ENCODE data around the gene KIF6. TPM values are rescaled to one million over a fixed set of nuclear protein-coding genes. Genes with fewer than 3 reads are reported as not detected.

KIF6 gene
- total RNA-seq, 1 donor from 2014 or later: not detected

DNA sequence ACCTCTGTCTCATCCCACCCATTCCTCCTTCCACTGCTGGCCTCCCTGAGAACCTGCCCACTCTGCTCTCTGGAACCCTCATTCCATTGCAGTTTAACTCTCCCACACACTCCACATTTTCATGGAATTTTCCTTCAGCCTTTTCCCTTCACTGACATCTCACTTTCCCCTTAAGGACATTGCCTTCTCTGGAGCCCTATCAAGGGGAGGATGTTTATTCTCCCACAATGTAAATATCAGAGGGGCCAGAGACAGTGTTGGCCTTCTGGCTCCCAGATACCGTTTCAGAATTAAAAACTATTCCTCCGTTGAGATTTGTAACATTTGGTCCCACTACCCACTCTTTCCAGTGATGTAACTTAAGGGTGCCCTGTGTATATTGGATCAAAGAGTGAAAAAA is 203.2 kb downstream of the KIF6 start:
- Mint-ChIP-seq H3K9me3 (no peaks in the 10 kb centered on the region), H3K27me3 (peaks cover 8% of the 10 kb centered on the region), H3K36me3 (ENCODE audit: low read depth) (no peaks in the 10 kb centered on the region), H3K4me1 (no peaks in the 10 kb centered on the region), H3K4me3 (no peak overlapping the region), H3K27ac (no peak overlapping the region)
- TF ChIP-seq, protein P1, sequence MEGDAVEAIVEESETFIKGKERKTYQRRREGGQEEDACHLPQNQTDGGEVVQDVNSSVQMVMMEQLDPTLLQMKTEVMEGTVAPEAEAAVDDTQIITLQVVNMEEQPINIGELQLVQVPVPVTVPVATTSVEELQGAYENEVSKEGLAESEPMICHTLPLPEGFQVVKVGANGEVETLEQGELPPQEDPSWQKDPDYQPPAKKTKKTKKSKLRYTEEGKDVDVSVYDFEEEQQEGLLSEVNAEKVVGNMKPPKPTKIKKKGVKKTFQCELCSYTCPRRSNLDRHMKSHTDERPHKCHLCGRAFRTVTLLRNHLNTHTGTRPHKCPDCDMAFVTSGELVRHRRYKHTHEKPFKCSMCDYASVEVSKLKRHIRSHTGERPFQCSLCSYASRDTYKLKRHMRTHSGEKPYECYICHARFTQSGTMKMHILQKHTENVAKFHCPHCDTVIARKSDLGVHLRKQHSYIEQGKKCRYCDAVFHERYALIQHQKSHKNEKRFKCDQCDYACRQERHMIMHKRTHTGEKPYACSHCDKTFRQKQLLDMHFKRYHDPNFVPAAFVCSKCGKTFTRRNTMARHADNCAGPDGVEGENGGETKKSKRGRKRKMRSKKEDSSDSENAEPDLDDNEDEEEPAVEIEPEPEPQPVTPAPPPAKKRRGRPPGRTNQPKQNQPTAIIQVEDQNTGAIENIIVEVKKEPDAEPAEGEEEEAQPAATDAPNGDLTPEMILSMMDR (IDR thresholded peaks at IDR 0.05): no peak
- DNase-seq: no peak
- POLR2A ChIA-PET: no interaction called here
- intact Hi-C loops (cut with micrococcal nuclease): no loop called here
- no peak for ATAC-seq (ENCODE audit: low read depth)
- CTCF ChIA-PET: no interaction called here

DNA sequence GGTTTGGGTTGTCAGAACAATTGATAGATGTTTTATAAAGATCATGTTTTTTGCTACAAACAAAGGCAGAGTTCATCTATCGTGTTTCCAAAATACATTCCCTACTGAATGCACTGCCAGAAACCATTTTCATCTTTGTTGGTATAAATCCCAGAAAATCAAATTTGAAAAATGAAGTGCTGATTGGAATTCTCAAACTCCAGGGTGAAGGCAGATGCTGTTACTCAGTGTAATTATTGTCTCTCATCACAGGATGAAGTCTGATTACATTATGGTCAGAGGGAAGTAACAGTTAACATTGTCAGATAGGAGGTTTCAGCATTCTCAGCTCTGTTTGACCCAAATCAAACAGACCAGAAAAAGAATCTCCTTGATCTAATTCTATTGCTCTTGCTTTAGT is 204.3 kb downstream of the KIF6 start:
- intact Hi-C loops (cut with micrococcal nuclease): no loop called here
- POLR2A ChIA-PET: no interaction called here
- TF ChIP-seq, protein P1 (IDR thresholded peaks at IDR 0.05): no peak
- H3K36me3 Mint-ChIP-seq (ENCODE audit: low read depth): no peaks in the 10 kb centered on the region
- H3K27ac Mint-ChIP-seq: no peak overlapping the region
- H3K27me3 Mint-ChIP-seq: peaks cover 5% of the 10 kb centered on the region
- no peak overlapping the region for H3K4me3 Mint-ChIP-seq
- DNase-seq (no peak), ATAC-seq (ENCODE audit: low read depth) (no peak)
- H3K4me1 Mint-ChIP-seq: no peaks in the 10 kb centered on the region
- CTCF ChIA-PET: no interaction called here
- no peaks in the 10 kb centered on the region for H3K9me3 Mint-ChIP-seq

DNA sequence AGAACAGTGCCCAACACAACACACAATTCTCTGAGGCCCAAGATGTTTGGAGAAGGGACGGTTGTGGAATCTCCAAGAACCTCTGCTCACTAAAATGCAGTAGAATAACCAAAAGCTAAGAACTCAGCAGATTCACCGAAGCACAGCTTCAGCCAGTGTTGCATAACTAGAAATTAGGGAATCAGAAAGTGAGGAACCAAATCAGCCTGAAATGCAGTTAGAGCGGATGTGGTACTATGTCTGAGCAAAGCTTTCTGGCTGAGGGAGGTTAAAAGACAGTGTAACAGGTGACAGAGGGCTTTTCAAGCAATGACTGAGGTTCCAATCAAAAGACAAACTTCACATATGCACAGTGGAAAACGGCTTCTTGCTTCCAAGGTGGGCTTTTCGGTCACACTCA is 204.8 kb downstream of the KIF6 start:
- CTCF ChIA-PET: no interaction called here
- H3K27ac Mint-ChIP-seq: no peak overlapping the region
- POLR2A ChIA-PET: no interaction called here
- H3K4me1 Mint-ChIP-seq: no peaks in the 10 kb centered on the region
- ATAC-seq (ENCODE audit: low read depth) (no peak), DNase-seq (no peak)
- H3K27me3 Mint-ChIP-seq: peaks cover 6% of the 10 kb centered on the region
- no peaks in the 10 kb centered on the region for H3K9me3 Mint-ChIP-seq
- no peaks in the 10 kb centered on the region for H3K36me3 Mint-ChIP-seq (ENCODE audit: low read depth)
- TF ChIP-seq, protein P1 (IDR thresholded peaks at IDR 0.05): no peak
- intact Hi-C loops (cut with micrococcal nuclease): no loop called here
- H3K4me3 Mint-ChIP-seq: no peak overlapping the region

GRCh38 chr6:39518221-39518620 is 207.0 kb downstream of the KIF6 start:
- Mint-ChIP-seq H3K27me3 (peaks cover 9% of the 10 kb centered on the region), H3K9me3 (no peaks in the 10 kb centered on the region), H3K4me3 (no peak overlapping the region), H3K27ac (no peak overlapping the region), H3K4me1 (no peaks in the 10 kb centered on the region), H3K36me3 (ENCODE audit: low read depth) (no peaks in the 10 kb centered on the region)
- no peak for ATAC-seq (ENCODE audit: low read depth)
- ChIA-PET CTCF (no interaction called here), POLR2A (no interaction called here)
- TF ChIP-seq, protein P1 (IDR thresholded peaks at IDR 0.05): no peak
- intact Hi-C loops (cut with micrococcal nuclease): no loop called here
- DNase-seq: no peak

GRCh38 chr6:39517756-39518155 is 207.5 kb downstream of the KIF6 start:
- TF ChIP-seq, protein P1 (IDR thresholded peaks at IDR 0.05): no peak
- CTCF ChIA-PET: no interaction called here
- no peaks in the 10 kb centered on the region for H3K9me3 Mint-ChIP-seq

More at GRCh38 chr6:39517756-39518155, 207.5 kb downstream of the KIF6 start:
- Mint-ChIP-seq H3K27ac (no peak overlapping the region), H3K4me3 (no peak overlapping the region), H3K36me3 (ENCODE audit: low read depth) (no peaks in the 10 kb centered on the region), H3K4me1 (no peaks in the 10 kb centered on the region), H3K27me3 (peaks cover 9% of the 10 kb centered on the region)
- DNase-seq (no peak), ATAC-seq (ENCODE audit: low read depth) (no peak)
- intact Hi-C loops (cut with micrococcal nuclease): no loop called here
- POLR2A ChIA-PET: no interaction called here
